GM12878 (cell line): Measurements from ENCODE around the gene MOGAT3. TPM values are rescaled to one million over a fixed set of nuclear protein-coding genes. Genes with fewer than 3 reads are reported as not detected.

Experiments used
- ATAC-seq: fragments of 200-7000 bp; cut with Tn5 transposase; 3 replicates; pipeline ENCODE4 v1.9.1; 2020; ENCODE audit warnings: mild to moderate bottlenecking, moderate library complexity
- BruUV-seq: library from RNA; stranded (reverse); fragments of 400-500 nt; replicated peaks from 2 replicates; lab custom pipeline; 2021; lab: Mats Ljungman, UMichigan
- CTCF ChIA-PET: fragments of 300-600 bp; sonication (Branson Sonifier 250); formaldehyde crosslinking; extraction: SDS; loops from one replicate; lab custom pipeline; 2021; ENCODE audit warnings: inconsistent platforms; lab: Yijun Ruan, JAX
- POLR2A ChIA-PET: fragments of 350-600 bp; formaldehyde crosslinking; extraction: SDS; loops from one replicate; lab custom pipeline; 2021; ENCODE audit warnings: inconsistent platforms; lab: Charles Lee
- RAD21 ChIA-PET: fragments of 300-600 bp; sonication (Branson Sonifier 250); formaldehyde crosslinking; loops from one replicate; lab custom pipeline; 2023; ENCODE audit warnings: antibody characterized with exemption; ENCODE audit not compliant: unreplicated experiment; lab: Charles Lee
- SMC1A ChIA-PET: fragments of 300-600 bp; sonication (Branson Sonifier 250); formaldehyde crosslinking; loops from one replicate; lab custom pipeline; 2023; ENCODE audit not compliant: unreplicated experiment, uncharacterized antibody; lab: Charles Lee
- DNase-seq: peaks from one replicate; pipeline ENCODE4 v3.0.0-alpha.2; 2011; ENCODE audit warnings: low read depth, low spot score
- FAIRE-seq: peaks from 3 replicates; lab custom pipeline; 2011; peaks lifted over from hg19 to GRCh38; lab: Jason Lieb, UNC
- H2AFZ ChIP-seq: 2 replicates; pipeline ENCODE4 v1.6.0; 2011; ENCODE audit warnings: low read depth, low read length, control low read depth; ENCODE audit not compliant: control insufficient read depth
- H3K27ac ChIP-seq: 2 replicates; pipeline ENCODE4 v1.5.1; 2011; ENCODE audit warnings: control low read depth; ENCODE audit not compliant: control insufficient read depth, insufficient read depth
- H3K27me3 ChIP-seq, 2 experiments: replicated peaks in 1 of 2; 2 replicates each; pipeline versions ENCODE4 v1.6.0 to v1.6.1; 2011; ENCODE audit warnings: low read length in 1 of 2; ENCODE audit not compliant: control insufficient read depth in 2 of 2, insufficient read depth in 2 of 2
- H3K36me3 ChIP-seq, 2 experiments: 2 replicates each; pipeline ENCODE4 v1.5.1; 2011; ENCODE audit warnings: low read length in 1 of 2; ENCODE audit not compliant: control insufficient read depth in 2 of 2, insufficient read depth in 2 of 2
- H3K4me1 ChIP-seq: 2 replicates; pipeline ENCODE4 v1.6.1; 2011; ENCODE audit warnings: mild to moderate bottlenecking, low read length, moderate library complexity, mixed read lengths; ENCODE audit not compliant: control insufficient read depth, insufficient read depth
- H3K4me2 ChIP-seq: 2 replicates; pipeline ENCODE4 v1.6.0; 2011; ENCODE audit warnings: control low read depth; ENCODE audit not compliant: control insufficient read depth, insufficient read depth
- H3K4me3 ChIP-seq: fragments of 200-600 bp; sonication (generic); 2 replicates; pipeline ENCODE4 v1.5.1; 2016
- H3K79me2 ChIP-seq: 2 replicates; pipeline ENCODE4 v1.6.0; 2011; ENCODE audit warnings: low read length; ENCODE audit not compliant: control insufficient read depth, insufficient read depth
- H3K9ac ChIP-seq: 2 replicates; pipeline ENCODE4 v1.8.0; 2011; ENCODE audit warnings: low read length, control low read depth, mixed read lengths; ENCODE audit not compliant: control insufficient read depth, insufficient read depth
- H3K9me3 ChIP-seq: replicated peaks from 3 replicates; pipeline ENCODE4 v1.5.1; 2011; ENCODE audit warnings: mild to moderate bottlenecking, low read length; ENCODE audit not compliant: control insufficient read depth, insufficient read depth
- H4K20me1 ChIP-seq: 2 replicates; pipeline ENCODE4 v1.6.0; 2011; ENCODE audit not compliant: control insufficient read depth, insufficient read depth
- CBX5 ChIP-seq: sonication (generic); IDR thresholded peaks from 2 replicates; pipeline ENCODE4 v1.6.1; 2016; ENCODE audit warnings: low read depth, moderate library complexity, mild to moderate bottlenecking, inconsistent platforms
- CEBPZ ChIP-seq: fragments of 150-350 bp; IDR thresholded peaks from 2 replicates; pipeline ENCODE4 v1.6.1; 2016; ENCODE audit warnings: low read depth, low read length
- HDAC6 ChIP-seq: fragments of 200-600 bp; sonication (generic); IDR thresholded peaks from one replicate; pipeline ENCODE4 v1.8.0; 2017; ENCODE audit warnings: antibody characterized with exemption; ENCODE audit not compliant: unreplicated experiment
- IRF5 ChIP-seq: fragments of 450-650 bp; IDR thresholded peaks from 2 replicates; pipeline ENCODE4 v1.6.1; 2017; ENCODE audit warnings: borderline replicate concordance
- JUNB ChIP-seq: IDR thresholded peaks from 2 replicates; pipeline ENCODE4 v1.6.1; 2016; ENCODE audit warnings: antibody characterized with exemption, mild to moderate bottlenecking
- MEF2A ChIP-seq: IDR thresholded peaks from 2 replicates; pipeline ENCODE4 v1.6.1; 2011; ENCODE audit warnings: low read depth, mild to moderate bottlenecking, low read length, moderate library complexity; ENCODE audit not compliant: insufficient read depth
- NR2C1 ChIP-seq: fragments of 450-650 bp; IDR thresholded peaks from 2 replicates; pipeline ENCODE4 v1.6.1; 2017; ENCODE audit warnings: antibody characterized with exemption, mild to moderate bottlenecking, moderate library complexity
- POLR2AphosphoS2 ChIP-seq: IDR thresholded peaks from 2 replicates; pipeline ENCODE4 v1.6.1; 2011; ENCODE audit warnings: low read depth, mild to moderate bottlenecking, low read length, improper control_type of control experiment, moderate library complexity
- WGBS: methylation state at CpG from one replicate; pipeline ENCODE4 v1.1.6; 2016; ENCODE audit warnings: low lambda C conversion rate; ENCODE audit not compliant: insufficient replicate concordance, insufficient coverage; ENCODE audit errors: missing lambda C conversion rate; 5-methylcytosine and 5-hydroxymethylcytosine counted together
- in situ Hi-C: fragments of 300-500 bp; cut with MboI; formaldehyde crosslinking; loops from 9 replicates; pipeline ENCODE4 v1.14.3; 2018; ENCODE audit warnings: mixed read lengths
- intact Hi-C: fragments of 100-400 bp; cut with micrococcal nuclease; formaldehyde crosslinking; loops from one replicate; pipeline ENCODE4 v1.14.2; 2022; ENCODE audit not compliant: unreplicated experiment
- polyA plus RNA-seq, 11 experiments: library from polyadenylated mRNA; depleted of rRNA in 4 of 11; unstranded in 6 of 11; stranded (reverse) in 5 of 11; fragments of >200 nt; fragmentation: Nextera tagmentation in 4 of 11; fragmentation: Illumina TruSeq in 1 of 11; extraction: Ambion mirVana in 4 of 11; extraction: Trizol in 1 of 11; gene quantifications; 1 replicate in 1 of 11; 2 replicates in 10 of 11; pipeline versions ENCODE4 v1.2.1 to v1.2.3, GENCODE V29; 2011 to 2016; ENCODE audit warnings: inconsistent platforms in 2 of 11, missing spikeins in 2 of 11, low read depth in 1 of 11
- total RNA-seq, 4 experiments: library from RNA; depleted of rRNA in 3 of 4; stranded (reverse); fragments of >200 nt in 3 of 4; fragmentation: Illumina TruSeq in 1 of 4; extraction: Trizol in 1 of 4; gene quantifications; 2 replicates each; pipeline versions ENCODE4 v1.2.1 to v1.2.3, GENCODE V29; 2013 to 2021

The MOGAT3 gene
- total and polyA plus RNA-seq, 10 of the 15 experiments (the other 5 are each of a cell fraction or from before 2014, with no cell fraction given), result 0.11 TPM; not detected in 9

- intact Hi-C loops, result no loop called here
- POLR2A ChIA-PET, result no interaction called here
Measured at GRCh38 chr7:101175664-101176063, 25.2 kb downstream of the MOGAT3 start.

More at GRCh38 chr7:101175664-101176063, 25.2 kb downstream of the MOGAT3 start:
- no peaks in the 10 kb centered on the region for H3K79me2 ChIP-seq
- ChIA-PET SMC1A (no interaction called here), RAD21 (interaction anchor here (2.4 kb wide), 1 partner anchor 32 kb away, joined by 15 read pairs; no protein-coding TSS in a partner anchor), CTCF (interaction anchor here (0.6 to 2.5 kb wide), 3 partner anchors 20 to 81 kb away, joined by 3 to 10 read pairs (median 4); no protein-coding TSS in a partner anchor)
- H4K20me1 ChIP-seq, result no peaks in the 10 kb centered on the region
- H3K4me1 ChIP-seq, result no peaks in the 10 kb centered on the region
- no peak overlapping the region for H3K4me3 ChIP-seq
- no peak for TF ChIP-seq IRF5
- TF ChIP-seq HDAC6, result no peak
- TF ChIP-seq NR2C1, result no peak
- no peak for TF ChIP-seq CEBPZ
- TF ChIP-seq MEF2A, result no peak
- TF ChIP-seq POLR2AphosphoS2, result no peak
- TF ChIP-seq CBX5, result no peak
- TF ChIP-seq JUNB, result no peak
- FAIRE-seq (no peak), ATAC-seq (no peak), DNase-seq (no peak)
- H3K9ac ChIP-seq, result no peak overlapping the region
- peaks cover 23 to 27% of the 10 kb centered on the region in 2 experiments for H3K27me3 ChIP-seq
- in situ Hi-C loops, result no loop called here
- no peaks in the 10 kb centered on the region for H3K36me3 ChIP-seq
- H3K27ac ChIP-seq, result no peak overlapping the region
- no peak overlapping the region for H3K4me2 ChIP-seq
- 42% methylated on average over 2 of the region's 3 CpGs for WGBS
- no TSS peak for BruUV-seq
- H2AFZ ChIP-seq, result no peak overlapping the region
- no peaks in the 10 kb centered on the region; the same call in 2 of the 3 replicates for H3K9me3 ChIP-seq
